SK-N-SH (cell line): ENCODE measurements around the gene SRSF2. TPM values are rescaled to one million over a fixed set of nuclear protein-coding genes. Genes with fewer than 3 reads are reported as not detected.
A peak's percentile ranks its signal among the peaks of the same experiment; 100 is the strongest.

Source experiments
- CTCF ChIA-PET: fragments of 300-600, 350-600 bp; formaldehyde crosslinking; extraction: SDS; loops from one replicate; lab custom pipeline; 2021; lab: Yijun Ruan, JAX
- POLR2A ChIA-PET: fragments of 350-600 bp; sonication (Branson Sonifier 250); formaldehyde crosslinking; extraction: SDS; loops from one replicate; lab custom pipeline; 2020; ENCODE audit warnings: antibody characterized with exemption, inconsistent platforms; lab: Yijun Ruan, JAX
- DNase-seq: peaks from one replicate; pipeline ENCODE4 v3.0.0; 2012
- H2AFZ ChIP-seq: fragments of 200-600 bp; sonication (generic); 2 replicates; pipeline ENCODE4 v1.8.1; 2016; ENCODE audit warnings: antibody characterized with exemption, mild to moderate bottlenecking, low read depth
- H3F3A ChIP-seq: fragments of 200-600 bp; sonication (generic); replicated peaks from 2 replicates; pipeline ENCODE3; 2016; ENCODE audit warnings: antibody characterized with exemption, mild to moderate bottlenecking; ENCODE audit not compliant: insufficient read depth
- H3K27ac ChIP-seq, 2 experiments: fragments of 200-500 bp in 1 of 2; fragments of 200-600 bp in 1 of 2; sonication (Bioruptor generic) in 1 of 2; sonication (generic), shearing (Covaris generic) in 1 of 2; 2 replicates each; pipeline versions ENCODE4 v1.5.1 to v1.6.1; 2014 to 2016; ENCODE audit warnings: low read depth in 2 of 2, inconsistent platforms in 1 of 2, low read length in 1 of 2, mild to moderate bottlenecking in 1 of 2, mixed read lengths in 1 of 2
- H3K27me3 ChIP-seq: fragments of 200-600 bp; sonication (generic), shearing (Covaris generic); 2 replicates; pipeline ENCODE4 v1.6.1; 2016; ENCODE audit warnings: mixed run types; ENCODE audit not compliant: insufficient read depth
- H3K36me3 ChIP-seq, 2 experiments: fragments of 200-500 bp in 1 of 2; fragments of 200-600 bp in 1 of 2; sonication (Bioruptor generic) in 1 of 2; sonication (generic) in 1 of 2; replicated peaks in 1 of 2; 2 replicates each; pipeline versions ENCODE3 to v1.5.1; 2014 to 2016; ENCODE audit warnings: low read length in 1 of 2, mild to moderate bottlenecking in 1 of 2; ENCODE audit not compliant: insufficient read depth in 2 of 2, control insufficient read depth in 1 of 2
- H3K4me1 ChIP-seq, 2 experiments: fragments of 200-500 bp in 1 of 2; fragments of 200-600 bp in 1 of 2; sonication (Bioruptor generic) in 1 of 2; sonication (generic), shearing (Covaris generic) in 1 of 2; 2 replicates each; pipeline versions ENCODE4 v1.5.1 to v1.6.1; 2014 to 2016; ENCODE audit warnings: low read depth in 1 of 2, low read length in 1 of 2, mixed run types in 1 of 2; ENCODE audit not compliant: insufficient read depth in 2 of 2, control insufficient read depth in 1 of 2
- H3K4me2 ChIP-seq: fragments of 200-600 bp; sonication (generic), shearing (Covaris generic); 2 replicates; pipeline ENCODE4 v1.6.1; 2017; ENCODE audit warnings: mixed run types
- H3K4me3 ChIP-seq, 2 experiments: fragments of 200-500 bp in 1 of 2; fragments of 200-600 bp in 1 of 2; sonication (Bioruptor generic) in 1 of 2; sonication (generic), shearing (Covaris generic) in 1 of 2; 2 replicates each; pipeline versions ENCODE4 v1.5.1 to v1.8.1; 2014 to 2016; ENCODE audit warnings: low read depth in 2 of 2, inconsistent platforms in 1 of 2, low read length in 1 of 2, mild to moderate bottlenecking in 1 of 2, mixed read lengths in 1 of 2, moderate library complexity in 1 of 2
- H3K79me2 ChIP-seq: fragments of 200-600 bp; sonication (generic); 2 replicates; pipeline ENCODE4 v1.8.1; 2017; ENCODE audit warnings: mild to moderate bottlenecking; ENCODE audit not compliant: insufficient read depth
- H3K9ac ChIP-seq: fragments of 200-600 bp; sonication (generic); 2 replicates; pipeline ENCODE4 v1.6.1; 2017; ENCODE audit warnings: mixed run types
- H3K9me2 ChIP-seq: fragments of 200-600 bp; sonication (generic); 2 replicates; pipeline ENCODE4 v1.6.1; 2017; ENCODE audit warnings: mixed run types
- H3K9me3 ChIP-seq: fragments of 200-600 bp; sonication (generic); 2 replicates; pipeline ENCODE4 v1.6.1; 2017; ENCODE audit warnings: mixed run types, mild to moderate bottlenecking, moderate library complexity
- H4K20me1 ChIP-seq: fragments of 200-600 bp; sonication (generic); 2 replicates; pipeline ENCODE4 v1.6.1; 2017; ENCODE audit warnings: mild to moderate bottlenecking, mixed run types; ENCODE audit not compliant: insufficient read depth
- ELF1 ChIP-seq: IDR thresholded peaks from 2 replicates; pipeline ENCODE4 v1.4.0; 2012
- EP300 ChIP-seq, 2 experiments: IDR thresholded peaks; 2 replicates each; pipeline versions ENCODE4 v1.4.0 to v1.6.1; 2012; ENCODE audit warnings: borderline replicate concordance in 1 of 2, low read depth in 1 of 2, low read length in 1 of 2
- FOSL2 ChIP-seq: IDR thresholded peaks from 2 replicates; pipeline ENCODE4 v1.4.0; 2012; ENCODE audit warnings: low read depth, mild to moderate bottlenecking, moderate library complexity, borderline replicate concordance
- FOXJ3 ChIP-seq: sonication (generic); formaldehyde crosslinking; IDR thresholded peaks from 2 replicates; pipeline ENCODE4 v1.5.1; 2020; ENCODE audit warnings: mild to moderate bottlenecking, missing genetic modification reagents
- GATA2 ChIP-seq: sonication (generic); formaldehyde crosslinking; IDR thresholded peaks from 2 replicates; pipeline ENCODE4 v1.5.0; 2020; ENCODE audit warnings: mild to moderate bottlenecking, missing genetic modification reagents
- NFIC ChIP-seq: IDR thresholded peaks from 2 replicates; pipeline ENCODE4 v1.4.0; 2012; ENCODE audit warnings: borderline replicate concordance
- NRF1 ChIP-seq: IDR thresholded peaks from 2 replicates; pipeline ENCODE4 v1.6.1; 2012; ENCODE audit warnings: low read depth, mild to moderate bottlenecking, low read length
- PBX3 ChIP-seq: IDR thresholded peaks from 2 replicates; pipeline ENCODE4; 2012
- RAD21 ChIP-seq: IDR thresholded peaks from 2 replicates; pipeline ENCODE4 v1.6.1; 2012; ENCODE audit warnings: mild to moderate bottlenecking, low read length
- RFX5 ChIP-seq: IDR thresholded peaks from 2 replicates; pipeline ENCODE4 v1.6.1; 2012; ENCODE audit warnings: mild to moderate bottlenecking, improper control_type of control experiment, low read length
- SMC3 ChIP-seq: IDR thresholded peaks from 2 replicates; pipeline ENCODE4 v1.6.1; 2012; ENCODE audit warnings: low read depth, low read length, improper control_type of control experiment
- TAF1 ChIP-seq: IDR thresholded peaks from 2 replicates; pipeline ENCODE4 v1.6.1; 2012; ENCODE audit warnings: low read depth, mild to moderate bottlenecking, low read length, moderate library complexity, borderline replicate concordance
- YY1 ChIP-seq: IDR thresholded peaks from 2 replicates; pipeline ENCODE4 v1.4.0; 2012; ENCODE audit warnings: low read depth, mild to moderate bottlenecking
- ZBTB33 ChIP-seq: IDR thresholded peaks from 2 replicates; pipeline ENCODE4 v1.4.0; 2012; ENCODE audit warnings: low read depth, borderline replicate concordance
- WGBS: methylation state at CpG from one replicate; pipeline ENCODE4 v1.1.6; 2017; ENCODE audit warnings: low lambda C conversion rate; 5-methylcytosine and 5-hydroxymethylcytosine counted together
- polyA plus RNA-seq, 3 experiments: library from polyadenylated mRNA; depleted of rRNA; stranded (reverse); fragments of >200 nt; gene quantifications; 2 replicates each; pipeline ENCODE4 v1.2.3, GENCODE V29; 2012
- TF ChIP-seq, protein P1 (sequence below): fragments of 150-350 bp; IDR thresholded peaks from 2 replicates; pipeline ENCODE4 v1.6.1; 2017; ENCODE audit warnings: antibody characterized with exemption, low read length, low read depth, borderline replicate concordance

SRSF2 gene
- polyA plus RNA-seq, 1 of the 3 experiments (the other 2 are of a cell fraction), result 211 TPM

DNA sequence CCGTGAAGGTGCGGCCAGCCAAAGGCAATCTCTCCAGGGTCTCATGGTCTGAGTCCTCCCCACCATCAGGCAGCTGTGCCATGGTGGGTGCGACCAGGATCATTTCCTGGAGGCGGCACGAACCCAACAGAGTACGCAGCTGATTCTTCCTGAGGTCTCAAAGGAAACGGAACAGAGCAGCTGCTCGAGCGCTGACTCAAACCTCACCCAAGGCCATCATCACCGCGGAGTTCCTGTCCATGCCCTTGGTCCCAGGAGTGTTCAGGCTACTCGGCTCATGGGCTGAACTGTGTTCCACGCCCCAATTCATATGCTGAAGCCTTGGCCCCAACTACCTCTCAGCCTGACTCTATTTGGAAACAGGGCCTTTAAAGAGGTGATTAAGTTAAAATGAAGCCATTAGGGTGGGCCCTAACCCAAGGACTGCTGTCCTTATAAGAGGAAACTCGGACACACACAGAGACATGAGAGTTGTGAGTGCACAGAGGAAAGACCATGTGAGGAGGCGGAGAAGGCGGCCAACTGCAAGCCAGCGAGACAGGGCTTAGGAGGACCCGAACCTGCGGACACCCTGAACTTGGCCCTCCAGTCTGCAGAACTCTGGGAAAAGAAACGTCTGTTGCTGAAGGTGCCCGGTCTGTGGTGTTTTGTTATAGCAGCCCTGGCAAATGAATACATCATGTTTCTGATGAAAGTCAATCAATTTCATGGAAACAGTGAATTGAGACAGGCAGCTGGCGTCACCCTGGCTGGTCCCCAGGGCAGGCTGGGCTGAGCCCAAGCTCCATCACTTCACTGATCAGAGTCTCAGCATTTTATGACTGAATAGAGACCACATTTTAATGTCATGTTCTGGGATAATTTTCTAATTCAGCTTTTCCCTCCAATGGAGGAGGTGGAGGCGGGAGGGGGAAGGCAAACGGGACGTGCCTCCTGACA lies 40.1 kb downstream of the SRSF2 start:
- H2AFZ ChIP-seq, result no peak overlapping the region
- WGBS, result 91% methylated on average over 25 of the region's 25 CpGs
- H3K79me2 ChIP-seq, result peaks cover 100% of the 10 kb centered on the region
- H3K4me1 ChIP-seq, result peaks cover 26 to 45% of the 10 kb centered on the region in 2 experiments
- peaks cover 0 to 5% of the 10 kb centered on the region in 2 experiments for H3K36me3 ChIP-seq
- no peaks in the 10 kb centered on the region for H3K9me3 ChIP-seq
- H3K27me3 ChIP-seq, result no peaks in the 10 kb centered on the region
- no peak overlapping the region for H3K4me2 ChIP-seq
- peak overlapping the region in 1 of 2 experiments; percentile 78; a peak in 2 of 4 replicates for H3K27ac ChIP-seq
- ChIA-PET CTCF (interaction anchor here (0.7 to 7.0 kb wide), 20 partner anchors 10 to 398 kb away, joined by 3 to 69 read pairs (median 4); partner anchors contain the start of gene PRCD), POLR2A (interaction anchor here (0.9 to 1.9 kb wide), 9 partner anchors 8 to 153 kb away, joined by 3 to 8 read pairs (median 5); partner anchors contain the start of genes MXRA7 and SRSF2)
- H4K20me1 ChIP-seq, result peaks cover 64% of the 10 kb centered on the region
- no peak for TF ChIP-seq ELF1
- TF ChIP-seq YY1, result no peak
- TF ChIP-seq, protein P1, sequence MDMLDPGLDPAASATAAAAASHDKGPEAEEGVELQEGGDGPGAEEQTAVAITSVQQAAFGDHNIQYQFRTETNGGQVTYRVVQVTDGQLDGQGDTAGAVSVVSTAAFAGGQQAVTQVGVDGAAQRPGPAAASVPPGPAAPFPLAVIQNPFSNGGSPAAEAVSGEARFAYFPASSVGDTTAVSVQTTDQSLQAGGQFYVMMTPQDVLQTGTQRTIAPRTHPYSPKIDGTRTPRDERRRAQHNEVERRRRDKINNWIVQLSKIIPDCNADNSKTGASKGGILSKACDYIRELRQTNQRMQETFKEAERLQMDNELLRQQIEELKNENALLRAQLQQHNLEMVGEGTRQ, result no peak
- TF ChIP-seq NFIC, result no peak
- TF ChIP-seq PBX3, result no peak
- H3F3A ChIP-seq, result peaks cover 22% of the 10 kb centered on the region
- H3K9ac ChIP-seq, result no peak overlapping the region
- DNase-seq, result no peak
- no peak overlapping the region for H3K4me3 ChIP-seq
- H3K9me2 ChIP-seq, result no peaks in the 10 kb centered on the region

DNA sequence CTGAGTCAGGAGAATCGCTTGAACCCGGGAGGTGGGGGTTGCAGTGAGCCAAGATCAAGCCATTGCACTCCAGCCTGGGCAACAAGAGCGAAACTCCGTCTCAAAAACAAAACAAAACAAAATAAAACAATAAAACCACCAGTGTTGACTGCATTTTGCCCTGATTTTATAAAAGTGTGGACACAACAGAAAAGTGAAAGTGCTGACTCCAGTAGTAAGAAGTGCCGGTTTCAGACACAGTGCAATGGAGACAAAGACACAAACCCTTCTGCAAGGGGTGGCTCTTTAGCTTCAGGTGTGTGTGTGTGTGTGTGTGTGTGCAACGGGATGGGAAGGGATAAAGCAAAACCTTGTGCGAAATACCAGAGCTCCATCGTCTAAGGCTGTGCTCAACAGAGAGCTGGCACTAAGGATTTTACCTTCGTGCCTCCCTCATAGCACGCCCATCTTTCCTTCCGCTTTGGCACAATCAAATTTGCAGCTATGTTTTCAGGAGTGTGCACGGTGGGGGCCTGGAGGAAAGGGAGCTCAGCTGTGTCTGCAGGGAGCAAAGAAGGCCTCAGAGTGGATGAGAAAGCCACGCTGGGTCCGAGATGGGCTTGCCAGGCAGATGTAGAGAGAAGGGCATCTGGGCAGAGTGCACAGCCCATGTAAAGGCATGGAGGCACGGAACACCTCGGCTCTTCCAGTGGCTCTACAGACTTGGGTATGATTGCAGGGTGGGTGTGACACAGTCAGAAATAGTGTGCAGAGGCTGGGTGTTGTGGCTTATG lies 41.9 kb downstream of the SRSF2 start:
- no peak overlapping the region for H3K4me2 ChIP-seq
- no peak overlapping the region for H3K27ac ChIP-seq
- no peaks in the 10 kb centered on the region for H3K9me3 ChIP-seq
- peaks cover 0 to 5% of the 10 kb centered on the region in 2 experiments for H3K36me3 ChIP-seq
- no peak overlapping the region for H3K4me3 ChIP-seq
- WGBS, result 92% methylated on average over 16 of the region's 16 CpGs
- ChIA-PET POLR2A (no interaction called here), CTCF (interaction anchor here (0.8 to 7.0 kb wide), 11 partner anchors 11 to 183 kb away, joined by 3 to 69 read pairs (median 4); partner anchors contain the start of gene MXRA7)
- TF ChIP-seq TAF1 (no peak), ELF1 (no peak), RAD21 (no peak), RFX5 (no peak), NRF1 (no peak), FOSL2 (no peak), FOXJ3 (CRISPR knock-in tag) (no peak), SMC3 (no peak), GATA2 (no peak), EP300 (IDR thresholded peaks at IDR 0.05; ENCODE audit: borderline replicate concordance in 1 of 2, low read depth in 1 of 2, low read length in 1 of 2) (no peak), ZBTB33 (no peak)
- TF ChIP-seq, protein P1, result no peak
- no peak overlapping the region for H2AFZ ChIP-seq
- DNase-seq, result no peak
- H3K27me3 ChIP-seq, result no peaks in the 10 kb centered on the region
- peaks cover 12 to 28% of the 10 kb centered on the region in 2 experiments; a peak in 2 of 4 replicates for H3K4me1 ChIP-seq
- peaks cover 16% of the 10 kb centered on the region for H3F3A ChIP-seq
- H3K79me2 ChIP-seq, result peaks cover 100% of the 10 kb centered on the region
- no peak overlapping the region for H3K9ac ChIP-seq
- peaks cover 66% of the 10 kb centered on the region for H4K20me1 ChIP-seq
- no peaks in the 10 kb centered on the region for H3K9me2 ChIP-seq
